Heart right ventricle (tissue), 16 donors: Measurements from ENCODE around the gene VWCE. TPM values are rescaled to one million over a fixed set of nuclear protein-coding genes. Genes with fewer than 3 reads are reported as not detected.
A peak's percentile ranks its signal among the peaks of the same experiment; 100 is the strongest.
"Not testable (repeated sequence)": the region's sequence is repeated elsewhere in the genome, so short reads cannot be mapped to it uniquely, and the experiment has no call there.

ENCODE experiments used
- ATAC-seq, 8 donors: fragments of 200-7000 bp; cut with Tn5 transposase; one replicate each; pipeline ENCODE4 v1.9.1; 2020; ENCODE audit warnings: mild to moderate bottlenecking in 8 of 8, moderate library complexity in 8 of 8, moderate number of reproducible peaks in 1 of 8
- DNase-seq, 2 donors: peaks; one replicate each; pipeline ENCODE4 v3.0.0-alpha.2; 2020
- H3K27ac ChIP-seq, 10 donors: fragments of 200-600 bp; sonication (generic) in 2 of 10; one replicate each; pipeline versions ENCODE4 v1.5.0 to v1.8.0; 2020 to 2022; ENCODE audit warnings: mild to moderate bottlenecking in 3 of 10
- H3K27me3 ChIP-seq, 7 donors: fragments of 200-600 bp; one replicate each; pipeline ENCODE4 v1.8.0; 2021 to 2022; ENCODE audit warnings: mild to moderate bottlenecking in 2 of 7
- H3K36me3 ChIP-seq, 9 donors: fragments of 200-600 bp; sonication (generic) in 1 of 9; one replicate each; pipeline versions ENCODE4 v1.5.0 to v1.8.0; 2020 to 2022; ENCODE audit warnings: mild to moderate bottlenecking in 2 of 9
- H3K4me1 ChIP-seq, 9 donors: fragments of 200-600 bp; sonication (generic) in 1 of 9; one replicate each; pipeline versions ENCODE4 v1.5.0 to v1.8.0; 2020 to 2022; ENCODE audit warnings: mild to moderate bottlenecking in 4 of 9
- H3K4me3 ChIP-seq, 10 donors: fragments of 200-600 bp; sonication (generic) in 2 of 10; one replicate each; pipeline versions ENCODE4 v1.5.0 to v1.8.0; 2020 to 2022; ENCODE audit warnings: mild to moderate bottlenecking in 7 of 10, moderate library complexity in 2 of 10
- H3K9me3 ChIP-seq, 11 donors: fragments of 200-600 bp in 10 of 11; sonication (generic) in 2 of 11; one replicate each; pipeline versions ENCODE4 v1.5.0 to v1.8.0; 2013 to 2022; ENCODE audit warnings: mild to moderate bottlenecking in 2 of 11, control low read depth in 1 of 11, moderate library complexity in 1 of 11
- WGBS, 2 donors: extraction: QIAGEN DNeasy Blood & Tissue Kit; methylation state at CpG; one replicate each; pipeline ENCODE4 v1.1.7; 2013; ENCODE audit warnings: inconsistent platforms in 1 of 2; 5-methylcytosine and 5-hydroxymethylcytosine counted together
- intact Hi-C, 10 donors: fragments of 100-400 bp; cut with DNase I; formaldehyde crosslinking; loops; one replicate each; pipeline versions ENCODE4 v1.11.1 to v1.14.2; 2022
- polyA plus RNA-seq, 2 donors: library from polyadenylated mRNA; stranded (reverse); fragments of 200-250 nt; gene quantifications; one replicate each; pipeline ENCODE4 v1.2.3, GENCODE V29; 2013
- total RNA-seq, 10 donors: library from RNA; stranded (reverse); fragmentation: NEBNext Ultra II Directional in 3 of 10; extraction: Animal tissue kit (Norgen Biotek cat#: 25700) in 3 of 10; gene quantifications; one replicate each; pipeline versions ENCODE4 v1.2.1 to v1.2.4, GENCODE V29; 2021 to 2023
- donor health status: Arrhythmogenic right ventricular cardiomyopathy.
- donor health status: ischemic (EF 13 %, LVEDD 7.1; RV severe dilation, severe dysfunction).
- donor health status: healthy with polysubstance abuse.
- donor health status: DM: no; HTN: yes; CAD: no.
- donor health status: DM: no; HTN: no; CAD: no.
- donor health status: ischemic (EF 25% LVEDD 6.9; RV normal size, moderate dysfunction).
- donor health status: ischemic (EF 25% LVEDD 5.7; RV mildly dilated, moderate dysfunction).
- donor health status: healthy.
- donor health status: DM: yes; HTN: yes; CAD: no.
- donor health status: Ischemic cardiomyopathy.
- donor health status: ischemic (EF 35%, LVEDD 5.7; RV mildly dilated, moderate dysfunction).
- donor health status: nonischemic (EF 11% LVEDD 7.7; RV severe dilation, severe dysfunction).
- donor health status: DM: yes; HTN: yes; CAD: no.
- donor health status: PGD.
- donor health status: ischemic (EF 29% LVEDD 5.4; RV normal size, mild dysfunction).
- donor health status: nonischemic (EF 23%, LVEDD 6.1; RV moderate dilation, normal function).

VWCE gene
- total and polyA plus RNA-seq, 12 donors, result 0.42 to 2.2 (median 0.89) TPM

GRCh38 chr11:61226457-61227137 lies 68.5 kb downstream of the VWCE start:
- H3K36me3 ChIP-seq, DNase-seq, H3K9me3 ChIP-seq, H3K27ac ChIP-seq, H3K4me1 ChIP-seq, H3K4me3 ChIP-seq, intact Hi-C loops, ATAC-seq, H3K27me3 ChIP-seq: not testable (repeated sequence)
- no CpG with 5 or more reads among the region's 10 CpGs for WGBS, 2 donors

GRCh38 chr11:61222692-61223091 lies 72.4 kb downstream of the VWCE start:
- H3K27ac ChIP-seq, intact Hi-C loops, H3K4me3 ChIP-seq, H3K27me3 ChIP-seq, H3K4me1 ChIP-seq, H3K9me3 ChIP-seq, DNase-seq, H3K36me3 ChIP-seq: not testable (repeated sequence)
- peak in 6 of 8 donors; percentile 28 to 59 (median 42) for ATAC-seq
- no CpG with 5 or more reads among the region's 5 CpGs for WGBS, 2 donors

DNA sequence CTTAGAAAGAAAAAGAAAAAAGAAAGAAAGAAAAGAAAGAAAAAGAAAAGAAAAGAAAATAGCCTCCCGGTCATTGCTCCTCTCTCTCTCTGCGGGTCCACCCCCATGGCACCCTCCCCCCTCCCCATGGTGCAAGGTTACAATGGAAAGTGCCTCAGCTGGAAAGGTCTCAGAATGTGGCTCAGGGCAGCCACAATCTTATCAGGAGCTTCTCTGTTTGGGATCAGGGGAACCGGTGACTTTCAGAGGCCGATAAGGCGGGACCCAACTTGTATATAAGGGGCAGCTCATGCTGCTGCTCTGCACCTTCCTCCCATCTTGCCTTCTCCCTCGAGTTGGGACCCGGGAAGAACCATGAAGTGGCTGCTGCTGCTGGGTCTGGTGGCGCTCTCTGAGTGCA lies 73.1 kb downstream of the VWCE start, which contains the start of gene PGA4:
TSS of gene PGA4 (plus strand) at position 301 of the 400 bp plus-strand sequence. CDS start at position 355, 54 bp downstream.
- DNase-seq, H3K27me3 ChIP-seq, ATAC-seq, H3K4me1 ChIP-seq, intact Hi-C loops, H3K4me3 ChIP-seq, H3K27ac ChIP-seq, H3K9me3 ChIP-seq, H3K36me3 ChIP-seq: not testable (repeated sequence)
- no CpG with 5 or more reads among the region's 8 CpGs for WGBS, 2 donors

GRCh38 chr11:61219016-61219415 lies 76.1 kb downstream of the VWCE start:
- WGBS, 2 donors, result 90 to 94% methylated on average over 5 of the region's 5 CpGs
- ATAC-seq, DNase-seq, H3K9me3 ChIP-seq, H3K27ac ChIP-seq, H3K36me3 ChIP-seq, intact Hi-C loops, H3K4me1 ChIP-seq, H3K4me3 ChIP-seq, H3K27me3 ChIP-seq: not testable (repeated sequence)

- H3K36me3 ChIP-seq, H3K27me3 ChIP-seq, intact Hi-C loops, H3K4me3 ChIP-seq, H3K4me1 ChIP-seq, H3K9me3 ChIP-seq, ATAC-seq, H3K27ac ChIP-seq, DNase-seq: not testable (repeated sequence)
- WGBS, 2 donors, result no CpG with 5 or more reads among the region's 4 CpGs
Measured at GRCh38 chr11:61218306-61218705, 76.8 kb downstream of the VWCE start.

GRCh38 chr11:61213711-61214324 lies 81.3 kb downstream of the VWCE start:
- H3K9me3 ChIP-seq, H3K4me3 ChIP-seq, H3K27me3 ChIP-seq, intact Hi-C loops, ATAC-seq, H3K4me1 ChIP-seq, H3K27ac ChIP-seq, DNase-seq, H3K36me3 ChIP-seq: not testable (repeated sequence)
- WGBS, 2 donors, result no CpG with 5 or more reads among the region's 3 CpGs

DNA sequence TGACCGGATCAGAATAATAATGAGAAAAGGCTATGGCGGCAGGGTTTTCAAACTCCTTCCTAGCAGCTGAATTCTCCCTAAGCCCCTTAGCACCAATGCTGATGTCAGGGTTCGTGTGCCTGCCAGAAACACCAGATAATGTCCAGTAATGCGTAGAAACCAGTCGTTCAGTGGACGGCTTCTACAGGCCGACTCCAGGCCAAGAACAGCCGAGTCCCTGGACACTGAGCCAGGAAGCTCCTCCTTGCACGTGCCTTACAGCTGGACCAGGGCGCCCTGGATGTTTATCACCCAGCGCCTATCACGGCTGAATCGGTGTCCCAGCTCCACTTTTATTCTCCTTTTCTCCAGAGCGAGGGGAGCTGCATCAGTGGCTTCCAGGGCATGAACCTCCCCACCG lies 82.9 kb downstream of the VWCE start:
- intact Hi-C loops, H3K36me3 ChIP-seq, DNase-seq, H3K4me1 ChIP-seq, H3K27ac ChIP-seq, H3K9me3 ChIP-seq, H3K4me3 ChIP-seq, H3K27me3 ChIP-seq: not testable (repeated sequence)
- ATAC-seq, result peak in 5 of 8 donors; percentile 45 to 62 (median 51)
- no CpG with 5 or more reads among the region's 15 CpGs for WGBS, 2 donors

DNA sequence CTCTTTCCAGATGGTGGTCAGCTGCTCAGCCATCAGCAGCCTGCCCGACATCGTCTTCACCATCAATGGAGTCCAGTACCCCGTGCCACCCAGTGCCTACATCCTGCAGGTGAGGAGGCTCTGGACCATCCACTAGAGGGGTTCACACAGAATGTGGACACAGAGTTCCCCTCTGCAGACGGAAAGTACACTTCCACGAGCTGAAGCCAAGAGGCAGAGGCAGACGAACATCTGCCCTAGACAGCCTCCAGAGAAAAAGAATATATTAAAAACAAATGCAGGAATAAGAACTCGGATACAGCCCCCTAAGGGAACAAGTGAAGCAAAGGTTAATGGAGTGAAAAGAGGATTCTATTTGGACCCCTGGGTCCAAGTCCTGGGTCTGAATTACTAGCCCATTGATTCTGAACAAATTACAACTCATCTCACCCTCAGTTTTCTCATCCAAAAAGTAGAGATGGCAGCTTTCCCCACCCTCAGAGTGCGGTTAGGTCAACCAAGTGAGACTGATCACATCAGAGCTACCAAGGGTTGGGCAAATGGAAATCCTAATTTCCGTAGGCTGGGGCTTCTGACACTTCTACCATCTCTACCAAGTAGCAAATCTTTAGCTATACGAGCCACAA lies 83.7 kb downstream of the VWCE start:
- H3K36me3 ChIP-seq, H3K9me3 ChIP-seq, H3K27ac ChIP-seq, H3K4me1 ChIP-seq, H3K4me3 ChIP-seq, DNase-seq, H3K27me3 ChIP-seq, intact Hi-C loops: not testable (repeated sequence)
- 55 to 67% methylated on average over 7 of the region's 10 CpGs for WGBS, 2 donors
- peak in 1 of 8 donors; percentile 25 for ATAC-seq

DNA sequence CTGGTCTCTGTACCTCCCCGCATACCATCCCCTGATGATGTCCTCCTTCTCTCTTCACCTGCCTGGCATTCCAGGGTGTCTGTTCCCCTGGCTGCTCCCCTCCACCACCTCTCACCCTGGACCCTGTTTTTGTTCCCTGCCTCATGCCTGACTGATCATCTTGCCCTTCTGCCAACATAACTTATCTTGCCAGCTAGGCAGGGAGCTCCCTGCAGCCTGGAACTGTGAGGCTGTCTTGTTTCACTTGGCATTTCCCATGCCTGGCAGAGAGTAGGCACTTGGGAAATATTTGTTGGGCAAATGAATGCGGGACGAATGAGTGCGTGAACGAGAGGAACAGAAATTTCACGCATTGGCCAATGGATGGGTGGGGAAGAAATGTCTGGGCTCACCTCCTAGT lies 84.5 kb downstream of the VWCE start:
- intact Hi-C loops, H3K4me3 ChIP-seq: not testable (repeated sequence)

More for the DNA sequence above, 84.5 kb downstream of the VWCE start:
- DNase-seq, H3K27me3 ChIP-seq, H3K36me3 ChIP-seq, H3K27ac ChIP-seq, H3K4me1 ChIP-seq, H3K9me3 ChIP-seq: not testable (repeated sequence)
- no CpG with 5 or more reads among the region's 6 CpGs for WGBS, 2 donors
- ATAC-seq, result peak in 5 of 8 donors; percentile 47 to 67 (median 50)
